GM18858 (cell line): ENCODE measurements around the gene FIP1L1.
"Not testable (repeated sequence)": the region's sequence is repeated elsewhere in the genome, so short reads cannot be mapped to it uniquely, and the experiment has no call there.

Experiments used
- ATAC-seq: cut with Tn5 transposase; IDR thresholded peaks from one replicate; pipeline ENCODE4 v1.9.1; 2021; ENCODE audit not compliant: unreplicated experiment

The FIP1L1 gene, protein sequence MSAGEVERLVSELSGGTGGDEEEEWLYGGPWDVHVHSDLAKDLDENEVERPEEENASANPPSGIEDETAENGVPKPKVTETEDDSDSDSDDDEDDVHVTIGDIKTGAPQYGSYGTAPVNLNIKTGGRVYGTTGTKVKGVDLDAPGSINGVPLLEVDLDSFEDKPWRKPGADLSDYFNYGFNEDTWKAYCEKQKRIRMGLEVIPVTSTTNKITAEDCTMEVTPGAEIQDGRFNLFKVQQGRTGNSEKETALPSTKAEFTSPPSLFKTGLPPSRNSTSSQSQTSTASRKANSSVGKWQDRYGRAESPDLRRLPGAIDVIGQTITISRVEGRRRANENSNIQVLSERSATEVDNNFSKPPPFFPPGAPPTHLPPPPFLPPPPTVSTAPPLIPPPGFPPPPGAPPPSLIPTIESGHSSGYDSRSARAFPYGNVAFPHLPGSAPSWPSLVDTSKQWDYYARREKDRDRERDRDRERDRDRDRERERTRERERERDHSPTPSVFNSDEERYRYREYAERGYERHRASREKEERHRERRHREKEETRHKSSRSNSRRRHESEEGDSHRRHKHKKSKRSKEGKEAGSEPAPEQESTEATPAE

DNA sequence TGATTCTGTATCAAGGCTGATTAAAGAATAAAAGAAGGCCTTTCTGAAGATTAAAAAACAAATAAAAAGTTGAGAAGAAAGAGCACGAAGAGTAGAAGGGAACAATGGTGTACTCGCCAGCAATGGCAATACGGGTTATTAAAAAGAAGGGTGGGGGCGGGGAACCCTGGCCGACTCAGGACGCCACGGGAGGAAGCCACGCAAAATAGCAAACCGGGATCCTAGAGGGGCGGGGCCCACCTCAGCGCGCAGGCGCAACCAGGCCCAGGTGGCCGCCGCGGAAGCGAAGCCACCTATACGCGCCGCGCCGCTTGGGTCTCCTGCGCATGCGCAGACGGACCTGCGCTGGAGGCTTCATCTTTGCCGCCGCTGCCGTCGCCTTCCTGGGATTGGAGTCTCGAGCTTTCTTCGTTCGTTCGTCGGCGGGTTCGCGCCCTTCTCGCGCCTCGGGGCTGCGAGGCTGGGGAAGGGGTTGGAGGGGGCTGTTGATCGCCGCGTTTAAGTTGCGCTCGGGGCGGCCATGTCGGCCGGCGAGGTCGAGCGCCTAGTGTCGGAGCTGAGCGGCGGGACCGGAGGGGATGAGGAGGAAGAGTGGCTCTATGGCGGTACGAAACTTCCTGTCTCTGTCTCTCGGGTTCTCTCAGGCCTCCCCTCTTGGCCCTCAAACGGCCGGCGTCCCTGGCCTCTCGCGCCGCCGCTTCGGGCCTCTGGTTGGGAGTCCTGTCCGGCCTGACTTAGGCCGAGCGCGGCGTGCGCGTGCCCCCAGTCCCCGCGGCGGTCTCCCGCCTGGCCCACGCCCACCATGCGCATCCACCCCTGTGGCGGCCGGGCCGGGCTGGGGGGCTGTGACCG, at the start of gene FIP1L1:
FIP1L1 (plus strand) TSS at position 323 of the 852 bp plus-strand sequence; CDS start at position 521, 198 bp downstream.
- ATAC-seq = peak; percentile 74

DNA sequence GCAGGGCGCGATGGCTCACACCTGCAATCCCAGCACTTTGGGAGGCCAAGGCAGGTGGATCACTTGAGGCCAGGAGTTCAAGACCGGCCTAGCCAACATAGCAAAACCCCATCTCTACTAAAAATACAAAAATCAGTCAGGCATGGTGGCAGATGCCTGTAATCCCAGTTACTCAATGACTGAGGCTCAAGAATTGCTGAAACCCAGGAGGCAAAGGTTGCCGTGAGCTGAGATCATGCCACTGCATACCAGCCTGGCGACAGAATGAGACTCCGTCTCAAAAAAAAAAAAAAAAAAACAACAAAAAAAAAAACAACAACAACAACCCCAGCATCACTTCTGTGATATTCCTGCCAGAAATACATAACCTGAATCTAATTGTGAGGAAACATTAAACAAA, 42.5 kb upstream of the FIP1L1 start:
- not testable (repeated sequence) for ATAC-seq

- not testable (repeated sequence) for ATAC-seq
These were observed 37.3 kb upstream of the FIP1L1 start for GRCh38 chr4:53340145-53340544.

GRCh38 chr4:53346392-53346791, 31.0 kb upstream of the FIP1L1 start:
- not testable (repeated sequence) for ATAC-seq

DNA sequence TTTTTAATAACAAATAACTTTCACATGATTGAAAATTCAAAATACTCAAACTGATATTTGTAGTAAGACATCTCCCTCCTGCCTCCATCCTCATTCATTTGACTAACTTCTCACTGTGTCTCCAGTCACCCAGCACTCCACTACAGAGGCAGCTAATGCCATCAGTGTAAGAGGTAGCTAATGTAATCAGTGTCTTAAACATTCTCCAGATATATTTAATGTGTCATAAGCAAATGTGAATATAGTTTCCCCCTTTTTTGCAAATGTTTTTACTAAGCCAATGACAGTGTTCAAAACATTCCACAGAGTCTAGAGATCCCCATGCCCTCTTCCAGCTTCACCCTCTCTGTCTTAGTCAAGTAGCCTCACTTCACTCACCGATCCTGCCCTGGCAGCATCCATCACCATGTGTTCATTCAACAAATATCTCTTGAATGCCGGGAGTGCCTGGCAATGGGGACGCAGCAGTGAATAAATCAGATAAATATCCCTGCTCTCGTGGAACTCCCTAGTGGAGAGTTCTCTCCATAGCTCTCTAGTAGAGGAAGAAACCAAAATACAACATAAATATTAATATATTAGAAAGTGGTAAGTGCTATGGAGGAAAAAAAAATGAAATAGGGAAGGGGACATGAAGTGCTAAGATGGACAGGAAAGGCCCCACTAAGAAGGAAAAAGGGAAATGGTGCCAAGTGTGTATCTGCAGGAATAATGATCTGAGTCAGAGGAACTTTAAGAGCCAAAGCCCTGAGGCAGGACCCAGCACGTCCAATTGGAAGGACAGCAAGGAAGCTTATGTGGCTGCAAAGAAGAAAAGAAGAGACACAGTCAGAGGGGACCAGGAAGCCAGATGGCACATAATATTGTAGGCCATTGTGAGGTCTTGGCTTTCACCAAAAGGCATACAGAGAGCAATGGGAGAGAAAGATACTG, 30.3 kb upstream of the FIP1L1 start:
- ATAC-seq = no peak

- no peak for ATAC-seq
These were observed 29.4 kb upstream of the FIP1L1 start for GRCh38 chr4:53348046-53348445.

DNA sequence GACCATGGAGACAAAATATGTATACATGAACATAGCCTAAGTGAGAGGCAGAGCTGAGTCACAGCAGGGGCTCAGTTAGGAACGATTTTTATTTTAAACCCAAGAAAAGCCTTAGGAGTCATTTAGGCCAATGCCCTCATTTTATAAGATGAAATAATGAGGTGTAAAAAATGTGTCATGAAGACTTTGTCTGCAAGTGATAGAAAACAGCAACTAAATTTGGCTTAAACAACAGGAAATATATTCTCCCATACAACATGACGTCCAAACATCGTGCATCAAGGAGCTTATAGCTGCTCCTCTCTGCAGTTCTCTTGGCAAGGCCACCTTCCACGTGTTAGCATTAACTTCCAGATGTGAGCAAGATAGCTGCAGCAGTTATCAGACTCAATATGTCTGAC, 28.4 kb upstream of the FIP1L1 start:
- no peak for ATAC-seq

DNA sequence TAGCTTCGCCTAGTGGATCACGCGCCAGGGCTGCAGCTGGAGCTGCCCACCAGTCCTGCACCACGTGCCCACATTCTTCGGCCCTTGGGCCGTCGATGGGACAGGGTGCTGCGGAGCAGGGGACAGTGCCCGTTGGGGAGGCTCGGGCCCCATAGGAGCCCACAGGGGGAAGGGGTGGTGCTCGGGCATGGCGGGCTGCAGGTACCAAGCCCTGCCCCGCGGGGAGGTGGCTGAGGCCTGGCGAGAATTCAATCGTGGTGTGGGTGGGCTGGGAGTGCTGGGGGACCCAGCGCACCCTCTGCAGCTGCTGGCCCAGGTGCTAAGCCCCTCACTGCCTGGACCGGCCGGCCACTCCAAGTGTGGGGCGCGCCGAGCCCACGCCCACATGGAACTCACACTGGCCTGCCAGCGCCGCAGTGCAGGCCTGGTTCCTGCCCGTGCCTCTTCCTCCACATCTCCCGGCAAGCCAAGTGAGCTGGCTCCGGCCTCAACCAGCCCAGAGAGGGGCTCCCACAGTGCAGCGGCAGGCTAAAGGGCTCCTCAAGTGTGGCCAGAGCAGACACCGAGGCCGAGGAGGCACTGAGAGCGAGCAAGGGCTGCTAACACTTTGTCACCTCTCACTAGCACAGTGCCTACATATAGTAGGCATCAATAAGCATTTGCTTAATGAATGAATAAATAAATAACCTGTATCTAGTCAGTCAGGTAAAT, 23.3 kb upstream of the FIP1L1 start:
- ATAC-seq = no peak

GRCh38 chr4:53355930-53356521, 21.4 kb upstream of the FIP1L1 start:
- no peak for ATAC-seq

- no peak for ATAC-seq
These were observed 16.0 kb upstream of the FIP1L1 start for GRCh38 chr4:53361451-53361850.

GRCh38 chr4:53362093-53362492, 15.3 kb upstream of the FIP1L1 start:
- no peak for ATAC-seq

DNA sequence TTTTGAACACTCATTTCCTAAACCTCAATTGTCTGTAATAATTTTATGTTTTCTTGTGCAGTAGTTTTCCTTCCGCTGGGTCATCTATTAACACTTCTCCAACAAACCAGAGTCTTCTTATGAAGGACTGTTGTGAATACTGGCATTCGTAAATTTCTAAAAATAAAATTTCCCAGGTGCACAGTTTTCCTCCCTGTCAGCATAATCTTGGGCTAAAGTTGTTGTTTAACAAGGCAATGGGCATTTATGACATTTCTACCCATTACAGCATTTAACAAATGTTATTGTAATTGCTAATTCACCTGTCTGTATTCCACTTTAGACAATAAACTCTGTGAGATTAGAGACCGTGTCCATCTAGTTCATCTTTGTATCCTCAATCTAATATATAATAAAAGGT, 12.8 kb upstream of the FIP1L1 start:
- ATAC-seq = no peak

DNA sequence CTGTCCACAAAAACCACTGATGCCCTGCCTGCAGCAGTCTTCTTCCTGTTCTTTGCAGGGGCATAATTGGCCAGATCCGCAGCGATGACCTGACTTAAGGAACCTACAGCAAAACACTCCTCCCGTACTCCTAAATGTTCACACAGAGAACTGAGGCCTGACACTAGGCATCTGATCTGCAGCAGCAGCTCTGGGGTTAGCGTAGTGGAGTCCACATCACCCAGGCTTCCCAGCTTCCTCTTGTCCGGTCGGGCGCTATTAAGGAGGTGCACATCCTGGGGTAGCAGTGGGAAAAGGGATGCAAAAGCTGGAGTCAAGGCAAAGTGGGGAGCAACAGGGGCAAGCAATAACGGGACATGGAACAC, 12.3 kb upstream of the FIP1L1 start:
- no peak for ATAC-seq

- ATAC-seq = peak; percentile 93
These were observed 11.7 kb upstream of the FIP1L1 start, which contains the start of gene SCFD2 for GRCh38 chr4:53365486-53366300. Gene SCFD2, minus strand, starts transcription at chr4:53366061.

- no peak for ATAC-seq
These were observed 11.1 kb upstream of the FIP1L1 start for GRCh38 chr4:53366301-53366716.

- ATAC-seq = no peak
These were observed 9.7 kb upstream of the FIP1L1 start for GRCh38 chr4:53367721-53368120.

- no peak for ATAC-seq
These were observed 6.4 kb upstream of the FIP1L1 start for GRCh38 chr4:53371049-53371448.

DNA sequence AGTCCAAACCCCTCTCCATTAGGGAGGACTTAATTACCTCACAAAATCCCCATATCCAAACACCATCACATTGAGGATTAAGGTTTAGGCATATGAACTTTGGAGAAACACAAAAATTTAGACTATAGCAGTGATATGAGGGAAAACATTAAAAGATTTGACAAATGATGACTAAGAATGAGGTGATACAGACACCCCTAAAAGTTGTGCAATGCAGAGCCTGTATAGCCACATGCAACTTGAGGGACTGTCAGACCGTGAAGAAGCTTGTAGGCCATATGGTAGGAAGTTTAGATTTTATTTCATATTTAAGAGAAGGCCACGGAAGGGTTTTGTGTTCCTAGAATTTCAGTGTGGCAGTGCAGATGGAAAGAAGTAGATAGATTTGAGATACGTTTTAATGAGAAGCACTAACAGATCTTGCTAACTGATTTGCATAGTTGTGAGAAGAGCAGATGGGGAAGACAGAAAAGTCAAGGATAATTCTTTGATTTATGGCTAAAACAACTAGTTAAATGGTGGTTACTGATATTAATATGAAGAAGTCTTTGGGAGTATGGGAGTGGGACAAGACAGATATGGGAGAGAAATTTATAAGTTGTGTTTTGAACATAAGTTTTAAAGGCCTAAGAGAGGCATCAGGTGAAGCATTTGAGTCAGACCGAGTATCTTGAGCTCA, 5.5 kb upstream of the FIP1L1 start:
- ATAC-seq = no peak
